ENCODE results near the gene SMPD4. TPM values are rescaled to one million over a fixed set of nuclear protein-coding genes. Genes with fewer than 3 reads are reported as not detected.
"Not testable (repeated sequence)": the region's sequence is repeated elsewhere in the genome, so short reads cannot be mapped to it uniquely, and the experiment has no call there.

The SMPD4 gene
- total RNA-seq, 1 donor from 2014 or later, result 31.6 TPM

GRCh38 chr2:130190237-130190636, 8.8 kb upstream of the SMPD4 start:
- no peak for ATAC-seq
- intact Hi-C loops (cut with micrococcal nuclease), result no loop called here
- DNase-seq, result no peak

GRCh38 chr2:130188958-130189357, 7.6 kb upstream of the SMPD4 start:
- DNase-seq; ATAC-seq; intact Hi-C loops (cut with micrococcal nuclease): not testable (repeated sequence)

GRCh38 chr2:130187859-130188792, 6.7 kb upstream of the SMPD4 start:
- intact Hi-C loops (cut with micrococcal nuclease); ATAC-seq; DNase-seq: not testable (repeated sequence)

GRCh38 chr2:130187268-130187667, 5.9 kb upstream of the SMPD4 start:
- DNase-seq (no peak), ATAC-seq (no peak)
- intact Hi-C loops (cut with micrococcal nuclease), result no loop called here

- DNase-seq, result no peak
- intact Hi-C loops (cut with micrococcal nuclease), result no loop called here
- ATAC-seq, result no peak
Measured at GRCh38 chr2:130186391-130186790, 5.0 kb upstream of the SMPD4 start.

GRCh38 chr2:130185896-130186295, 4.5 kb upstream of the SMPD4 start:
- intact Hi-C loops (cut with micrococcal nuclease), result no loop called here
- no peak for ATAC-seq

GRCh38 chr2:130185436-130185835, 4.0 kb upstream of the SMPD4 start:
- no peak for ATAC-seq
- intact Hi-C loops (cut with micrococcal nuclease), result no loop called here
- no peak for DNase-seq

More at GRCh38 chr2:130185896-130186295, 4.5 kb upstream of the SMPD4 start:
- DNase-seq, result peak; percentile 44

GRCh38 chr2:130183512-130184373, 2.3 kb upstream of the SMPD4 start:
- ATAC-seq (no peak), DNase-seq (peak; percentile 74)
- intact Hi-C loops (cut with micrococcal nuclease), result no loop called here

- not testable (repeated sequence) for ATAC-seq
Measured at GRCh38 chr2:130182826-130183511, 1.6 kb upstream of the SMPD4 start.

GRCh38 chr2:130181880-130182682, 679 bp upstream of the SMPD4 start, which contains the start of gene MZT2B:
TSS of gene MZT2B (plus strand) at chr2:130182262. CDS start at chr2:130182283, 21 bp downstream.
- peak; percentile 91 for ATAC-seq
- peak; percentile 95 for DNase-seq
- intact Hi-C loops (cut with micrococcal nuclease), result not testable (repeated sequence)

More at GRCh38 chr2:130182826-130183511, 1.6 kb upstream of the SMPD4 start:
- intact Hi-C loops (cut with micrococcal nuclease); DNase-seq: not testable (repeated sequence)

- intact Hi-C loops (cut with micrococcal nuclease); DNase-seq; ATAC-seq: not testable (repeated sequence)
Measured at GRCh38 chr2:130180404-130181324, 738 bp downstream of the SMPD4 start.

- peak; percentile 94 for ATAC-seq
- DNase-seq; intact Hi-C loops (cut with micrococcal nuclease): not testable (repeated sequence)
Measured at GRCh38 chr2:130174866-130175265, 6.5 kb downstream of the SMPD4 start.

GRCh38 chr2:130169896-130170295, 11.5 kb downstream of the SMPD4 start:
- intact Hi-C loops (cut with micrococcal nuclease), result no loop called here
- DNase-seq (no peak), ATAC-seq (no peak)

- DNase-seq; ATAC-seq; intact Hi-C loops (cut with micrococcal nuclease): not testable (repeated sequence)
Measured at GRCh38 chr2:130169163-130169562, 12.2 kb downstream of the SMPD4 start.

GRCh38 chr2:130166611-130167010, 14.8 kb downstream of the SMPD4 start:
- intact Hi-C loops (cut with micrococcal nuclease); ATAC-seq: not testable (repeated sequence)

GRCh38 chr2:130165293-130166016, 15.9 kb downstream of the SMPD4 start:
- ATAC-seq (no peak), DNase-seq (no peak)

More at GRCh38 chr2:130166611-130167010, 14.8 kb downstream of the SMPD4 start:
- not testable (repeated sequence) for DNase-seq

More at GRCh38 chr2:130165293-130166016, 15.9 kb downstream of the SMPD4 start:
- intact Hi-C loops (cut with micrococcal nuclease), result no loop called here

All from left ventricle myocardium superior (tissue), 1 donor.